NCI-H2196 (cell line): ENCODE measurements around the gene OTOS.

Experiments
- DNase-seq: peaks from one replicate; lab custom pipeline; 2025; ENCODE audit not compliant: unreplicated experiment; lab: John Stamatoyannopoulos, UW

The OTOS gene

GRCh38 chr2:240137596-240138253 lies 2.7 kb downstream of the OTOS start:
- no peak for DNase-seq

- no peak for DNase-seq
Measured at GRCh38 chr2:240136671-240137292, 3.7 kb downstream of the OTOS start.

- DNase-seq, result peak; percentile 84
Measured at GRCh38 chr2:240136013-240136670, 4.3 kb downstream of the OTOS start, which contains the start of gene COPS9. Gene COPS9, minus strand, starts transcription at chr2:240136305. Its CDS starts 21 bp downstream, at chr2:240136284.

GRCh38 chr2:240135706-240136012 lies 4.8 kb downstream of the OTOS start:
- no peak for DNase-seq

- DNase-seq, result no peak
Measured at GRCh38 chr2:240134956-240135520, 5.4 kb downstream of the OTOS start.

- DNase-seq, result no peak
Measured at GRCh38 chr2:240134466-240134865, 6.0 kb downstream of the OTOS start.

- DNase-seq, result no peak
Measured at GRCh38 chr2:240133401-240133800, 7.1 kb downstream of the OTOS start.

GRCh38 chr2:240132651-240132980 lies 7.8 kb downstream of the OTOS start:
- no peak for DNase-seq

GRCh38 chr2:240131941-240132650 lies 8.4 kb downstream of the OTOS start:
- no peak for DNase-seq

GRCh38 chr2:240131296-240131695 lies 9.2 kb downstream of the OTOS start:
- DNase-seq, result no peak

- no peak for DNase-seq
Measured at GRCh38 chr2:240130393-240131195, 9.9 kb downstream of the OTOS start.

GRCh38 chr2:240129731-240130392 lies 10.6 kb downstream of the OTOS start:
- DNase-seq, result no peak

GRCh38 chr2:240129311-240129710 lies 11.1 kb downstream of the OTOS start:
- DNase-seq, result no peak

GRCh38 chr2:240128608-240129145 lies 11.8 kb downstream of the OTOS start:
- DNase-seq, result no peak

GRCh38 chr2:240127911-240128607 lies 12.4 kb downstream of the OTOS start:
- no peak for DNase-seq

GRCh38 chr2:240127191-240127750 lies 13.2 kb downstream of the OTOS start:
- no peak for DNase-seq

- DNase-seq, result no peak
Measured at GRCh38 chr2:240126731-240127130, 13.7 kb downstream of the OTOS start.

GRCh38 chr2:240125742-240126141 lies 14.7 kb downstream of the OTOS start:
- no peak for DNase-seq

GRCh38 chr2:240124651-240125030 lies 15.8 kb downstream of the OTOS start:
- no peak for DNase-seq
